SH-SY5Y (cell line): ENCODE data around the gene FARP2.

Experiments used
- GATA2 ChIP-seq: IDR thresholded peaks from 2 replicates; pipeline ENCODE4 v1.6.1; 2011; ENCODE audit warnings: mild to moderate bottlenecking, low read depth, low read length
- GATA3 ChIP-seq: IDR thresholded peaks from 2 replicates; pipeline ENCODE4 v1.6.1; 2011; ENCODE audit warnings: low read depth, mild to moderate bottlenecking, low read length, moderate library complexity

DNA sequence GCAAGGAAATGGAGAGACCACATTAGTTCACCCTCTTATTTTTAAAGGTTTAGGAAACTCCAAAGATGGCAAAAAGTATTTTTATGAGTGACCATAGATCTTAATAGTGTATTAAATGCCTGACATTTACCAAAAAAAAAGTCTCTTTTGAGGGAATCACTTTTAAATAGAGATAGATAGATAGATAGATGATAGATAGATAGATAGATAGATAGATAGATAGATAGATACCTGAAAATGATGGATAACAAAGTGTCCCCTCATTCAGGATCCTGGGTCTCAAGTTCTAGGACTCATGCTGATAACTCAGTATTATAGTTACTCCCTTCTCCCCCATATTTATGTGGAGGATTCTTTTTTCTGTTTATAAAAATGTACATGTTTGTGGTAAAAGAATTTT is 52.8 kb downstream of the FARP2 start:
- no peak for TF ChIP-seq GATA2
- no peak for TF ChIP-seq GATA3
